22Rv1 (cell line): ENCODE measurements around the gene ARHGEF6.
A peak's percentile ranks its signal among the peaks of the same experiment; 100 is the strongest.

Experiments used
- H3K27ac ChIP-seq: fragments of 450-650 bp; 2 replicates; pipeline ENCODE4 v1.5.1; 2017
- ZFX ChIP-seq: fragments of 450-650 bp; IDR thresholded peaks from 2 replicates; pipeline ENCODE4 v1.6.1; 2017; ENCODE audit warnings: antibody characterized with exemption, borderline replicate concordance
- TF ChIP-seq, protein P1 (sequence below): fragments of 450-650 bp; IDR thresholded peaks from 2 replicates; pipeline ENCODE4 v1.5.1; 2017; ENCODE audit warnings: mild to moderate bottlenecking

ARHGEF6 gene

DNA sequence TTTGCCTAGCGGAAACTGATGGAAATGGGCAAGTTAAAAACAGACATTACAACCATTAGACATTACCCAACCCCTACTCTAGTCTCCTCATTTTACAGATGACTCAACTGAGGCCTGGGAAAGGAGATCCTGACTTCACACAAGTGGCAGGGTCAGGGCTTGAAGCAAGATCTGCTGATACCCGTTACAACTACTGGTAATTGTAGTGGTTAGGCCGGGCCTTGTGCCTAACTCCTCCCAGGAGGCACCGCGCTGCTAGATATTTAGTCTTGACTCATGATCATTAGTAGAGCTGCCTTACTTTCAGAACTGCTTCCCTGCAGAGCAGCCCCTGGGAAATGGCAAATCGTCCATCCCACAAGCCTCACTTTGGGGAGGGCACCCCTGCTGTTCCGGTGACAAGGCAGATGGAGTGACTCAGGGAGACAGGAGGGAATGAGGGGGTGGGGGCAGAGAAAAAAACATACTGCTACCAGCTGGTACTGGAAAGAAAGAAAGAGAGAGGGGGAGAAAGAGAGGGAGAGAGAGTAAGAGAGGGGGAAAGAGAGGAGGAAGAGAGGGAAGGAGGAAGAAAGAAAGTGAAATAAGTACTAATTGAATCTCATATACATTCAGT lies 12.2 kb downstream of the ARHGEF6 start:
- H3K27ac ChIP-seq = no peak overlapping the region
- TF ChIP-seq, protein P1, sequence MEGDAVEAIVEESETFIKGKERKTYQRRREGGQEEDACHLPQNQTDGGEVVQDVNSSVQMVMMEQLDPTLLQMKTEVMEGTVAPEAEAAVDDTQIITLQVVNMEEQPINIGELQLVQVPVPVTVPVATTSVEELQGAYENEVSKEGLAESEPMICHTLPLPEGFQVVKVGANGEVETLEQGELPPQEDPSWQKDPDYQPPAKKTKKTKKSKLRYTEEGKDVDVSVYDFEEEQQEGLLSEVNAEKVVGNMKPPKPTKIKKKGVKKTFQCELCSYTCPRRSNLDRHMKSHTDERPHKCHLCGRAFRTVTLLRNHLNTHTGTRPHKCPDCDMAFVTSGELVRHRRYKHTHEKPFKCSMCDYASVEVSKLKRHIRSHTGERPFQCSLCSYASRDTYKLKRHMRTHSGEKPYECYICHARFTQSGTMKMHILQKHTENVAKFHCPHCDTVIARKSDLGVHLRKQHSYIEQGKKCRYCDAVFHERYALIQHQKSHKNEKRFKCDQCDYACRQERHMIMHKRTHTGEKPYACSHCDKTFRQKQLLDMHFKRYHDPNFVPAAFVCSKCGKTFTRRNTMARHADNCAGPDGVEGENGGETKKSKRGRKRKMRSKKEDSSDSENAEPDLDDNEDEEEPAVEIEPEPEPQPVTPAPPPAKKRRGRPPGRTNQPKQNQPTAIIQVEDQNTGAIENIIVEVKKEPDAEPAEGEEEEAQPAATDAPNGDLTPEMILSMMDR = no peak
- TF ChIP-seq ZFX = no peak

DNA sequence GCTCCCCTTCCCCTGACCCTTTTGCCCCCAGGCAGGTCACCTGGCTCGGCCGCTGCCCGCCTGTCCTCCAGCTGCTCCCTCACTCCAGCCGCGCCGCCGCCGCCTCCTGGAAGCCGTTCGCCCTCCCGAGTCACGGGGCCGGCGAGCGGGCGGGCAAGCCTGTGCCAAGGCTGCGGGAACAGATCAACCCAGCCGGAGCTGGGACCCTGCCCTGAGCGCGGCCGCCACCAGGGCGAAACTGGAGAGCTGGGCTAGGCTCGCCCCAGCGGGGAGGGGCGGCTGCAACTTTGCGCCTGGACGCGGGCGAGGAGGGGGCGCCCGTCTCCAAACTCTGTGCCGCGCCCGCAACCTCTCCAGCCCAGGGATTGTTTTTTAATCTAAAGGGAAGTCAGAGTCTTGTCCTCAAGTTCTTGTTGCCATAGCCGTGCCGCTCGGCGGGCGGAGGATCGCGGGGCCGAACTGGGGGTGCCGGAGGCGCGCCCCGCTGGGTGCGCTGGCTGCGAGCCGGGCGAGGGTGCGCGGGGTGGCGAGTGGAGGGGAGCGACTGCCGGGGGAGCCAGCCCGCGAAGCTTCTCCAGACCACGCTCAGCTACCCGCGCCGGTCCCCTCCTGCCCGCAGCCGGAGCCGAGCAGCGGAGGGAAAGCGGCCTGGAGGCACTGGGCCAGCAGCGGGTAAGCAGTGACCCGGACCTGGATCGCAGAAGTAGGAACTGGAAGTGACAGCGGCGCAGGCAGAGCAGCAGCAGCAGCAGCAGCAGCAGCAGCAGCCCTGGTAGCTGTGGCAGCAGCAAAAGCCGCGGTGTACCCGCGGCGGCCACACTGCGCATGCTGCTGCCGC lies 13.4 kb downstream of the ARHGEF6 start:
- H3K27ac ChIP-seq = peak overlapping the region; percentile 66
- TF ChIP-seq ZFX = no peak
- TF ChIP-seq, protein P1 = peak; percentile 32

DNA sequence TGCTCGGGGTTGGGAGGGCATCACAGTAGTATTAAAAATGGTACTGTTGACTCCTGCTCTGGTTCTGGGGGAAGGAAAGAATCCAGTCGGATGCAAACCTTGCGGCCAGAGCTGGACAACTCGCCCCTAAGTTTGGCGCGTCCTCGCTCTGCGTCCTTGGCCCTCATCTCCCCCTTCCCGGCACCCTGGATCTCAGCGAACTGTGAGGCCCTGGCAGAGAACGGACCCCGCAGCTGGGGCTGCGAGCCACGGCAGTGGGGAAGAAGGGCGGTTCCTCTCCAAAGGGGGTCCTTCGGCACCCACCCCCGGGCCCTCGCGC lies 14.0 kb downstream of the ARHGEF6 start:
- H3K27ac ChIP-seq = no peak overlapping the region
- TF ChIP-seq ZFX = no peak
- TF ChIP-seq, protein P1 = no peak

DNA sequence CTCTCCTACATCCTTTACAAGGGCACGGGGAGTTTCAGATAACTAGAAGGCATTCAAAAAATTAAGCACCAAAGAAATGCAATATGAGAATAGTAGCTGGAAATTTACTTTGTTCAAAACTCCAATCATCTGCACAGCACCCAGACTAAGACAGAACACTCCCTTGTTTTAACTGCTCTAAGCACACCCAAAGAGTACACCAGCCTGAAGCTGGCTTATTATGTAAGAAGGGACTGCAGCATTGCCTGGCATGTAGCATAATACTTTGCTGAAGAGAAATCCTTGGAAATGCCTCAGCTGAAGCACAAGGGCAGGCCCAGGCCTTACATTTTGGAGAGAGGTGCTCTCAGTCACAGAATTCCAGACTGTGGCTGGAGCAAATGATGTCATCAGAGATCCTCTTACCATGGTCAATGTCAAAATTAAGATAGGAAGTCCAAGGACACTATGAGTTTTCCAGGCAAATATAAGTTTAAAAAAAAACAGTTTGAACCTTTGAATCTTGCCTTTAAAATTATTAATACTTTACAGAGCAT lies 14.8 kb downstream of the ARHGEF6 start:
- H3K27ac ChIP-seq = no peak overlapping the region
- no peak for TF ChIP-seq ZFX
- TF ChIP-seq, protein P1 = no peak

DNA sequence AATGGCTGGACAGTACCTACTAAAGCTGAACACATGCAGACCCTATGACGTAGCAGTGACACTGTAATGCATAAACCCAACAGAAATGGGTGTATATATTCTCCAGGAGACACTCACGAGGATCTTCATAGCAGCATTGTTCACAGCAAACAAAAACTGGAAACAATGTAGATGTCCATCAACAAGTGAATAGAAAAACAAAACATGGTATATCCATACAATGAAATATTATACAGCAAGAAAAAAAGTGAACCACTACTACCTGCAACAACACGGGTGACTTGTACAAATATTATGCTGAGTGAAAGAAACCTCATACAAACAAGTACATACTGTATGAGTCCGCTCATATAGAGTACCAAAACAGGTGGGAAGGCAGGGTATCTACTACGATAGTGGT lies 16.5 kb downstream of the ARHGEF6 start:
- H3K27ac ChIP-seq = no peak overlapping the region
- no peak for TF ChIP-seq ZFX
- TF ChIP-seq, protein P1 = no peak

DNA sequence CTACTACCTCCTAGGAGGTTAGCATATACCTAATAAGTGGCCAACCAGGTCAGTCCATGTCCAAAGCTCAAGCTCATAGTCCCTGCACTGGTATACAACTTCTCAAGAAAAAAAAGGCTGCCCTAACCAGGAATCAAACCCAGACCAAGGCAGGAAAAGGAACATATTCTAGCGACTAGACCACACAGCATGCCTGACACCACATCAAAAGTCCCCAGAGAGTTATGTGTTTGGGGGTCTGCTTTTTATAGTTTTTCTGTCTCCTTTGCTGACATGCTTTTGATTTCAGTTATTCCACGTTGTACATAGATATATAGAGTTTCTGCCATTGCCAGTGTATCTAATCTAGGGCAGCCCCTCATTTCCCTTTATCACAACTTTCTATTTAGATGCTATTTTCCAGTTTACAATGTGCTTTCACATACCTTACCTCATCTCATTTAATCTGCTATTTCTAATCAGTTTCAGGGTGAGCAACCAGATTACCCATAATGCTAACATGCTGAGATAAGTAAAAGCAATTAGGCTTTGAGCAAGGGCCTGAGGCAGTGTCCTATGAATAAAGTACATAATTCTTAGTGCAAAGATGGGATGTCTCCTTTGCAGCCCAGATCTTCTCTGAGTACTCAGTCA lies 17.8 kb downstream of the ARHGEF6 start:
- TF ChIP-seq ZFX = no peak
- TF ChIP-seq, protein P1 = no peak
- H3K27ac ChIP-seq = no peak overlapping the region
